Right cardiac atrium (tissue), 5 donors: ENCODE measurements around the gene FHIT. TPM values are rescaled to one million over a fixed set of nuclear protein-coding genes. Genes with fewer than 3 reads are reported as not detected.

ENCODE experiments used
- ATAC-seq, 2 donors: fragments of 200-7000 bp; cut with Tn5 transposase; one replicate each; pipeline versions ENCODE4 v1.8.0 to v1.9.1; 2020; ENCODE audit warnings: moderate library complexity in 2 of 2, mild to moderate bottlenecking in 1 of 2
- DNase-seq, 3 donors: peaks; one replicate each; pipeline ENCODE4 v3.0.0-alpha.2; 2020
- H3K27ac ChIP-seq: one replicate; pipeline ENCODE4 v1.5.1; 2013; ENCODE audit warnings: mild to moderate bottlenecking, low read length, control low read depth, moderate library complexity
- H3K27me3 ChIP-seq: one replicate; pipeline ENCODE4 v1.6.1; 2013; ENCODE audit not compliant: control insufficient read depth, insufficient read depth
- H3K4me1 ChIP-seq: one replicate; pipeline ENCODE4 v1.6.1; 2013; ENCODE audit warnings: low read length; ENCODE audit not compliant: control insufficient read depth, insufficient read depth
- H3K4me3 ChIP-seq: one replicate; pipeline ENCODE4 v1.5.1; 2013; ENCODE audit warnings: low read length, control low read depth
- H3K9me3 ChIP-seq: one replicate; pipeline ENCODE4 v1.6.1; 2013; ENCODE audit warnings: low read length; ENCODE audit not compliant: control insufficient read depth
- WGBS: extraction: QIAGEN DNeasy Blood & Tissue Kit; methylation state at CpG from one replicate; pipeline ENCODE4 v1.1.7; 2013; 5-methylcytosine and 5-hydroxymethylcytosine counted together
- intact Hi-C, 4 donors: fragments of 100-400 bp; cut with DNase I; formaldehyde crosslinking; loops; one replicate each; pipeline versions ENCODE4 v1.11.0 to v1.14.0; 2022 to 2023
- polyA plus RNA-seq: library from polyadenylated mRNA; stranded (reverse); fragments of 200-250 nt; gene quantifications from one replicate; pipeline ENCODE4 v1.2.3, GENCODE V29; 2013
- total RNA-seq, 4 donors: library from RNA; stranded (reverse); fragmentation: NEBNext Ultra II Directional; extraction: Animal tissue kit (Norgen Biotek cat#: 25700); gene quantifications; one replicate each; pipeline ENCODE4 v1.2.1, GENCODE V29; 2021
- donor health status: healthy with polysubstance abuse.
- donor health status: DM: no; HTN: yes; CAD: no.
- donor health status: DM: no; HTN: no; CAD: no.
- donor health status: DM: no; HTN: yes; CAD: no; lungs with severe emphysema.
- donor health status: DM: yes; HTN: yes; CAD: no.

Gene FHIT
- total and polyA plus RNA-seq, 5 donors = 16.5 to 25.8 (median 21.4) TPM

DNA sequence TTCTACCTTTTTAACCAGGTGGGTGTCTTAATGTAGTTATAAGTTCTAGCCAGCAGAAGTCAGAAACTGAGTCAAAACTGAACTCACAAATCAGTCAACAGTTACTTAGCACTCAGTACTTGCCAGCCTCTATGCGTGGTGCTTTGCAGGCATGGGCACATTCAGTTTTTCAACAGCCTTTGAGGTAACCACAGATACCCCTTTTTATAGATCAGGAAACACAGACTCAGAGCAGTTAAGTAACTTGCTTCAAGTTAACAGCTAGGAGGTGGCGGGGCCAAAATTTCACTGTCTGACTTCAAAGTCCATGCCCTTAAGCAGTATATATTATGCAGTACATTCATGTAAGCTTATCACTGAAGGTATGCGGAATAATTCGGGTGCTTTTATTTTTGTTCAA, 139.4 kb downstream of the FHIT start:
- Histone ChIP-seq H3K27ac (no peak overlapping the region), H3K4me1 (no peaks in the 10 kb centered on the region), H3K4me3 (no peak overlapping the region), H3K27me3 (no peaks in the 10 kb centered on the region), H3K9me3 (no peaks in the 10 kb centered on the region)
- no peak for DNase-seq
- intact Hi-C loops = no loop called here
- 92% methylated on average over 4 of the region's 4 CpGs for WGBS
- no peak for ATAC-seq

DNA sequence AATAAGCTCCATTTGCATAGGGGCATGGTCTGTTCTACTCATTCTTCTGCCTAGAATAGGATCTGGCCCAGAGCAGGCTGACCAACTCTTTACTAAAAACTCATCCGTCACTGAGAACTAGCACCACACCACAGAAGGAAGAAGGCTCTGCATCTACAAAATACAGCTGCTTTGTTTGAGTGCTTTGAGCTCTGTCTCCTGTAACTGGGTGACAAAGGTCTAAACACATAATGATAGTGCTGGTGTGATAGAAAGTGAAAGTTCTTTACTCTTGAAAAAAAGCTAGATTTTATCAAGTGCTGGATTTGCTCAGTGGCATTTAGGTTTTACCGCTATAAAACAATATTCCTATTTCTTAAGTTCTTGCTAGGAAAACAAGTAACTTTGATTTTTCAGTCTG, 140.7 kb downstream of the FHIT start:
- no peak for ATAC-seq
- Histone ChIP-seq H3K4me1 (no peaks in the 10 kb centered on the region), H3K9me3 (no peaks in the 10 kb centered on the region), H3K27ac (no peak overlapping the region), H3K27me3 (no peaks in the 10 kb centered on the region), H3K4me3 (no peak overlapping the region)
- WGBS = 86% methylated on average over 2 of the region's 2 CpGs
- intact Hi-C loops = no loop called here
- DNase-seq = no peak

DNA sequence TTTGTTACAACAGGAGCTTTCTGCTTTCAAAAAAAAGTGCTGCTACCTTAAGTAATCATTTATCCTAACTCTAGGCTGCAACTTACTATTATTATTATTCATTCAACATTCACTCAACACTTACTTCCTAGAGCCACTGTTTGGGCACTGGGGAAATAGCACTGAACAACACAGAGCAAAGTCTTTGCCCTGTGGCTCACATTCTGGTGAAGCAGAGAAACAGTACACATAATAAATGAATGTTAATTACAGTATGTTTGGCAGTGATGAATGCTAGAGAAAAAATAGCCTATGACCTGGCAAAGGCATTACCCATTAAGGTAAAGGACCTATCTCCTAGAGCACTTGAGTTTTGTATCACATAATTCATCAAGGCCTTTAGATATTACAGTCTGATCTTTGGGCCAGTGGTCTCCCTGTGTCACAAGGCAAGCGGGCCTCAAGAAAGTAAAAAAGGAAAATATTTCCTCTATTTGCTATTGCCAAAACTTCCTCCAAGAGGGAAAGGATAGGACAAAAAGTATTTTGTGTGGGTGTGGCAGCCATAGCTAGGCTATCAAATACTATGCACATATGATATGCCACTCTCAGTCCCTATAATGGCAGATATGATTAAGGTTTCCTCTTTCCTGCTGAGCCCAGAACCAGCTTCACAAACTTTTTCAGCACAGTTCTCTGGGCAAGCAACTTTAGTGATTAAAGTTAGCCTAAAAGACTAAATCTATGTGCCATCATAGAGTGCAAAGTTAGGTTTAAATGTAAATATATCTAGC, 142.8 kb downstream of the FHIT start:
- H3K4me1 ChIP-seq = no peaks in the 10 kb centered on the region
- ATAC-seq = no peak
- no peak for DNase-seq
- no peak overlapping the region for H3K4me3 ChIP-seq
- H3K9me3 ChIP-seq = no peaks in the 10 kb centered on the region
- 0% methylated on average over 1 of the region's 1 CpG for WGBS
- H3K27me3 ChIP-seq = no peaks in the 10 kb centered on the region
- intact Hi-C loops = no loop called here
- no peak overlapping the region for H3K27ac ChIP-seq

DNA sequence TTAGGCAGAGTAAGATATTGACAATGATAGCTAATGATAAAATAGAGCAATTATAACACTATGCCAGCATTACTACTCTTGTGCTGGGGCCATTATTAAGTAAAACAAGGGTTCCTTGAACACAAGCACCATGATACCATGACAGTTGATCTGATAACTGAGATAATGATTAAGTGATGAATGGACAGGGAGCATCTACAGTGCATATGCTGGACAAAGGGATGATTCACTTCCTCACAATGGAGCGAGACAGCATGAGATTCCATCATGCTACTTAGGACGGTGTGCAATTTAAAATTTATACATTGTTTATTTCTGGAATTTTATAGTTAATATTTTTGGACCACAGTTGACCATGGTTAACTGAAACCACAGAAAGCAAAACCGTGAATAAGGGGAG, 156.6 kb downstream of the FHIT start:
- H3K27me3 ChIP-seq = no peaks in the 10 kb centered on the region
- H3K9me3 ChIP-seq = no peaks in the 10 kb centered on the region
- H3K27ac ChIP-seq = no peak overlapping the region
- DNase-seq (no peak), ATAC-seq (no peak)
- no peaks in the 10 kb centered on the region for H3K4me1 ChIP-seq
- intact Hi-C loops = no loop called here
- 77% methylated on average over 3 of the region's 3 CpGs for WGBS
- no peak overlapping the region for H3K4me3 ChIP-seq

DNA sequence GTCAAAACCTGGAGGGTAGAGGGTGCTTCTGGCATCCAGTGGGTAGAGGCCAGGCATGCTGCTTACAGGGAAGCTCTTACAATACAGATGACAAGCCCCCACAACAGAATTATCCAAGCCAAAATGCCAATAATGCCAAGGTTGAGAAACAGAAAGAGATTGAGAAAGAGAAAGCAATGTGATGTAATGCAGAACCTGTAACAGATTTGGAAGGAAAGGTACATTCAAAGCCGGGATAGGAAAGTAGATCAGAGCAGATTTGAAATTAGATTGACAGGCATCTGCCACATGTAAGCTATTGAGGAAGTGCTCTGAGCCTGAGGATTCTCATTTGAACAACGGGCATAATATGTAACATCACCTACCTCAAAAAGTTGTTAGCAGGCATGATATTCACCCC, 157.9 kb downstream of the FHIT start:
- DNase-seq (no peak), ATAC-seq (no peak)
- intact Hi-C loops = no loop called here
- no peaks in the 10 kb centered on the region for H3K27me3 ChIP-seq
- H3K4me3 ChIP-seq = no peak overlapping the region
- 90% methylated on average over 2 of the region's 2 CpGs for WGBS
- H3K27ac ChIP-seq = no peak overlapping the region
- H3K4me1 ChIP-seq = no peaks in the 10 kb centered on the region
- H3K9me3 ChIP-seq = no peaks in the 10 kb centered on the region

DNA sequence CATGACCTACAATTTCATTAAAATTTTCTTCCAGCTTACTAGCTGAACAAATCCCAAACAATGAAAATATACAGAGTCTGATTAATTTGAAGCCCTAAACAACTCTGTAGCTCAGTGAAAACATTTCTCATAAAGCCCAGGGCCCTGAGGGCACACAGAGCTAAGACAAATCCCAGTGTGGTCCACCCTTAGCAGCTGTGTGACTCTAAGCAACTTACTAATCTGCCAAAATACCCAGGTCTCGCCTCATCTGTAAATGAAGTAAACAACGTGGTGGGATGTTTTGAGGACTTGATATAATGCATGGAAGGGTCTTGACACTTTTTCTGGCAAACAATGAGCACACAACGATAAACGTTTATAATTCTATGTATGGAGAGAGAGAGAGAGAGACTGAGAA, 158.4 kb downstream of the FHIT start:
- 66% methylated on average over 4 of the region's 4 CpGs for WGBS
- Histone ChIP-seq H3K4me3 (no peak overlapping the region), H3K4me1 (no peaks in the 10 kb centered on the region), H3K27me3 (no peaks in the 10 kb centered on the region), H3K27ac (no peak overlapping the region), H3K9me3 (no peaks in the 10 kb centered on the region)
- intact Hi-C loops = no loop called here
- DNase-seq = no peak
- ATAC-seq = no peak

DNA sequence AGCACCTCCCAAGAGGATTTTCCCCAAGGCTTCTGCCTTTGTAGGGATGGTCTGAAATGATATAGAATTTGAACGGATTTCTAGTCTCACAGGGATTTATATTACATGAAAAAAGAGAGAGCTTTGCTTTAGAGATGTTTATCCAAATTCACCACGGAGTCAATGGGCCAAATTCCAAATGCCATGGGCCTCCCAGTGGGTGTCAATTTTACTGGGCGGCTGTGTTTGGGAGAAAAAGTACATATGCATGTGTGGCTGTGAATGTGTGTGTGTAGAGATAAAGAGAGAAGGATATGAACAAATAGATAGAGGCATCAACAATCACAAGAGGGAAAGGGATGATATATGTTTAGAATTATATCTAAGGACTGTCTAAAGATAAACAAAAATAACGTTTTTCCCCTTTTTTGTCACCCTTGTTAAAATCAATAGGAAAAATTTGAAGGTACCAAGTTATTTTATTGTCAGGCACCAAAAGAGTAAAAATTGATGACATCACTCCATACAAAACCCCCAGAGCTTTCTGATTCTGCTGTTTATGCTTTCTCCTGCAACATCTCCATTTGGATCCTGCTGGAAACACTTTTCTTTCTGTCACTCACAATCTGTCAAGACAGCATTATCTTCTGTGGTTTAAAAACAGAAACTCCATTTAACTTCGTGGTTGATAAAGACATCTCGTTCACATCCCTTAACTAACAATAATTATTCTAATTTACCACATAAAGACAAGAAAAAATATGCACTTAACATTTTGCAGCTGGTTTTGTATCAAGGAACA, 160.7 kb downstream of the FHIT start:
- H3K9me3 ChIP-seq = no peaks in the 10 kb centered on the region
- no peaks in the 10 kb centered on the region for H3K4me1 ChIP-seq
- DNase-seq (no peak), ATAC-seq (no peak)
- no peak overlapping the region for H3K27ac ChIP-seq
- H3K4me3 ChIP-seq = no peak overlapping the region
- WGBS = 26% methylated on average over 6 of the region's 6 CpGs
- H3K27me3 ChIP-seq = no peaks in the 10 kb centered on the region
- intact Hi-C loops = no loop called here

DNA sequence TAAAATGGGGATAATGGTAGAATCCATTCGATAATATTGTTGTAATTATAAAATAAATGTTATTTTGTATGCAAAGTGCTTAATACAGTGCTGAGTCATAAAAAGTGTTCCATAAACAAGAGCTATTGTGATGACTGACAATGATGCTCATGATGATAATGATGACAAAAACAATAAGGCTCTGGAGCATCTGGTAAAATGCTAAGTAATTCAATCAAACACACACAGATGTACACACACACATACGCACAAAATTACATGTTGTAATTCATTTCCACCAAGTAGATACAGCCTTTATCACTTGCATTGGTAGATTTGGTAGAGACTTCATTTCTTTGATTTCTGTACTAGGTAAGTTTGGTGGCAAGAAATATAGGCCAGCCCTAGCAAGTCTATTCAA, 163.8 kb downstream of the FHIT start:
- no peak for ATAC-seq
- H3K9me3 ChIP-seq = no peaks in the 10 kb centered on the region
- WGBS = 90% methylated on average over 2 of the region's 2 CpGs

DNA sequence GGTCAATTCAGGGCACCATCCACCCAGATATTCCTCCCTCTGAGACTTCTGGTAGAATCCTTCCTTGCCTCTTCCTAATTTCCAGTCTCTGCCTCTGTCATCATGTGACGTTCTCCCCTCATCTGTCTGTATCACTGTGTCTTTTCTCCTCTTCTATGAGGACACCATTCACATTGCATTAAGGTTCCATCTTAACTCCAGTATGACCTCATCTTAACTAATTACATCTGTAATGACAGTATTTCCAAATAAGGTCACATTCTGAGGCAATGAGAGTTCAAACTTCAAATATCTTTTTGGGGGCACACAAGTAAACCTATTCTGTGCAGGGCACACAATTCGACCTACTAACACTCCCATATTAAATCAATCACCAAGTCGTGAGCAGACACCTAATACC, 169.7 kb downstream of the FHIT start:
- intact Hi-C loops = no loop called here
- WGBS = 86% methylated on average over 3 of the region's 3 CpGs

More for the DNA sequence above, 163.8 kb downstream of the FHIT start:
- no peaks in the 10 kb centered on the region for H3K4me1 ChIP-seq
- H3K27ac ChIP-seq = no peak overlapping the region
- intact Hi-C loops = no loop called here
- DNase-seq = no peak
- H3K27me3 ChIP-seq = no peaks in the 10 kb centered on the region
- no peak overlapping the region for H3K4me3 ChIP-seq

DNA sequence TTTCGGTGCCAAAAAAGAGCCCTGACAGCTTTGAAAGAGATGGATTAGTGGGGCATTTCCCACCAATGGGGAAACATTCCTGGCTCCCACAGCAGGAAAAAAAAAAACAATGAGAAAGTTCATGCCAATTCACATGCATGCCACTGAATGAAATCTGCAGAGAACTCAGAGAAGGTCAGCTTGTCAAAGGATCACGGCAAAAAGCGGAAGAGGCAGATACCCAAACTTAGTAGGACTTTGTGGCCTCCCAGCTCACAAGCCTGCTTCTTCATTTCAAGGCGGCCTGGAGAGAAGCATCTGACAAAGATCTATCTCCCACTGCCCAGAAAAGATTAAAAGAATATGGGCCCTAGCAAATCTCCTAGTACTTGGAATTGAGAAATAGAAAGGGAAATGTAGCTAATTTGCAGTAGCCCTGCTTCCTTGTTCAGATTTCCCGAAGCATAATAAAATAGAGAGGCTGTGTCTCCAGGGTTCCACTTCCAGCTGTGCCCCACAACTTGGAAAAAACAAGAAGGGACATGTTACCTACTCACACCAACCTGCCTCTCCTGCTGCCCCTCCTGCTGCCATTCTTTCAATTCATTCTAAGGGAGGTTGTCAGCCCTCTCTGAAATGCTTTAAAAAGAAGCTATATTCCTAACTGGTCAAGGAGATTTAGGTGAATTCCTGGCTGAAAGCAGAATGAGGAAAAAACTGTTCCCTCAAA, 170.4 kb downstream of the FHIT start:
- no peak for ATAC-seq
- Histone ChIP-seq H3K9me3 (no peaks in the 10 kb centered on the region), H3K27me3 (no peaks in the 10 kb centered on the region), H3K27ac (no peak overlapping the region), H3K4me1 (no peaks in the 10 kb centered on the region), H3K4me3 (no peak overlapping the region)
- intact Hi-C loops = no loop called here
- WGBS = 63% methylated on average over 5 of the region's 5 CpGs
- no peak for DNase-seq

More for the DNA sequence above, 169.7 kb downstream of the FHIT start:
- H3K9me3 ChIP-seq = no peaks in the 10 kb centered on the region
- H3K27ac ChIP-seq = no peak overlapping the region
- H3K4me1 ChIP-seq = no peaks in the 10 kb centered on the region
- DNase-seq (no peak), ATAC-seq (no peak)
- no peaks in the 10 kb centered on the region for H3K27me3 ChIP-seq
- H3K4me3 ChIP-seq = no peak overlapping the region
